Stimulated activated CD8-positive, alpha-beta memory T cell treated with anti-CD3 and anti-CD28 coated beads, Interleukin-2, amount 100 ng/mL, for 1 hour (primary cell): Measurements from ENCODE around the gene RSRC1.
"Not testable (repeated sequence)": the region's sequence is repeated elsewhere in the genome, so short reads cannot be mapped to it uniquely, and the experiment has no call there.

Experiments
- DNase-seq, 2 donors: peaks; one replicate each; pipeline ENCODE4 v3.0.0-alpha.2; 2020; ENCODE audit warnings: low read depth in 2 of 2

RSRC1 gene

GRCh38 chr3:158402590-158402989 is 292.7 kb downstream of the RSRC1 start:
- no peak for DNase-seq

- DNase-seq, result no peak
Measured at GRCh38 chr3:158403013-158403412, 293.1 kb downstream of the RSRC1 start.

- no peak for DNase-seq
Measured at GRCh38 chr3:158404131-158404718, 294.3 kb downstream of the RSRC1 start.

GRCh38 chr3:158405507-158405906 is 295.6 kb downstream of the RSRC1 start:
- DNase-seq, result no peak

GRCh38 chr3:158407844-158408517 is 298.1 kb downstream of the RSRC1 start:
- no peak for DNase-seq

- DNase-seq, result not testable (repeated sequence)
Measured at GRCh38 chr3:158408518-158408897, 298.6 kb downstream of the RSRC1 start.

- DNase-seq, result no peak
Measured at GRCh38 chr3:158418035-158418434, 308.1 kb downstream of the RSRC1 start.

- no peak for DNase-seq
Measured at GRCh38 chr3:158419820-158420653, 310.1 kb downstream of the RSRC1 start.

- DNase-seq, result no peak
Measured at GRCh38 chr3:158420654-158421396, 310.9 kb downstream of the RSRC1 start.

- DNase-seq, result no peak
Measured at GRCh38 chr3:158430448-158430847, 320.6 kb downstream of the RSRC1 start.

GRCh38 chr3:158430968-158431367 is 321.1 kb downstream of the RSRC1 start:
- no peak for DNase-seq

- DNase-seq, result no peak
Measured at GRCh38 chr3:158431829-158432228, 321.9 kb downstream of the RSRC1 start.

GRCh38 chr3:158434412-158435038 is 324.6 kb downstream of the RSRC1 start:
- DNase-seq, result no peak

- no peak for DNase-seq
Measured at GRCh38 chr3:158443632-158444031, 333.7 kb downstream of the RSRC1 start.

GRCh38 chr3:158447408-158447807 is 337.5 kb downstream of the RSRC1 start:
- no peak for DNase-seq

GRCh38 chr3:158451405-158452055 is 341.6 kb downstream of the RSRC1 start:
- DNase-seq, result no peak

- no peak for DNase-seq
Measured at GRCh38 chr3:158452334-158452733, 342.4 kb downstream of the RSRC1 start.

GRCh38 chr3:158453004-158453403 is 343.1 kb downstream of the RSRC1 start:
- no peak for DNase-seq

- DNase-seq, result no peak
Measured at GRCh38 chr3:158453865-158454264, 344.0 kb downstream of the RSRC1 start.

- no peak for DNase-seq
Measured at GRCh38 chr3:158455406-158455805, 345.5 kb downstream of the RSRC1 start.

- no peak for DNase-seq
Measured at GRCh38 chr3:158456114-158456513, 346.2 kb downstream of the RSRC1 start.
